Measurements from ENCODE around the gene SDC4.

The SDC4 gene

DNA sequence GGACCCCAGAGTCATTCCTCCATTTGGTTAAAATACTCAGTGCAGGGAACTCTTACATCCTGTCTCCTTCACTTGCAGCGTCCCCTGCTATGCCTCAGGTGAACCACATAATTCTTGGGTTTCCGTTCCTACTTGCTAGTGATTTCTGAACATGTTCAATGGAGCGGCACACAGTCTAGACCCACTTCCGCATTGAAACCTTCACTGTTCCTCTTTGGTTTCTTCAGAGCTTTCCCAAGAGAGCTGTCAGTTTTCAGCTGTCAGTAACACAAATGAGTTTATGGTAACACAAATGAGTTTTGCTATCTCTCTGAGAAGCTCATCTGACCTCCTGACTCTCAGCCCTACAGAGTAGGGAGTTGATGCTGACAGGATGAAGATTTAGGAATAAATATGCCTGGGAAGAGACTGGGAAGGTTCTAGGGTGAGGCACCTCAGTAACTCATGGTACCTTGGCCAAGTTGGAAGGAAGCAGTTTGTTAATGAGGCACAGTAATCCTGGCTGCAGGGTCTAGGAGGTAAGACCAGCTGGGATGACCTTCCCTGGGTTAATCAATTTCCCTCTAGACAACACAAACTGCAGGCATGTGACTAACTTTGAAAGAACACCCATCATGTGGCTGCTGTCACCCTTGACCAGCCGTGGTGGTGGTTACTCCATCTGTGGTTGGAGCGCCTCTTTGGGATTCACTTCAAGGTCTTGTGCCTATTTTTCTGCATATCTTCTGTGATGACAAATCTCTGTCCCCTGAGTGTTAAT is 20.2 kb upstream of the SDC4 start:
- peaks cover 35% of the 10 kb centered on the region for H3K79me2 ChIP-seq (ENCODE audit: low read length)
- H3K4me1 ChIP-seq (ENCODE audit: low read length), result peaks cover 28% of the 10 kb centered on the region
- H4K20me1 ChIP-seq (ENCODE audit: insufficient read depth, low read length), result no peaks in the 10 kb centered on the region
- no peak overlapping the region for H2AFZ ChIP-seq (ENCODE audit: low read length)
- H3K9me3 ChIP-seq (replicated peaks; ENCODE audit: insufficient read depth, low read length), result no peaks in the 10 kb centered on the region
- H3K9ac ChIP-seq (ENCODE audit: low read length), result no peak overlapping the region
- DNase-seq, result peak; percentile 93
- TF ChIP-seq EZH2 (optimal IDR thresholded peaks at IDR 0.05; ENCODE audit: low read depth, low read length) (no peak), CTCF (IDR thresholded peaks at IDR 0.05; ENCODE audit: low read length) (0 out of 2 replicates have a peak, but pooled peaks have one; percentile 12)
- peak overlapping the region; percentile 8; the same call in 1 of the 2 replicates for H3K4me3 ChIP-seq (ENCODE audit: low read length)
- H3K4me2 ChIP-seq (ENCODE audit: low read depth, low read length), result peak overlapping the region; percentile 79
- no peaks in the 10 kb centered on the region for H3K36me3 ChIP-seq (replicated peaks; ENCODE audit: insufficient read depth, low read length)
- no peaks in the 10 kb centered on the region for H3K9me2 ChIP-seq (replicated peaks; ENCODE audit: insufficient read depth, low read length)
- H3F3A ChIP-seq (ENCODE audit: insufficient read depth, low read length), result peaks cover 29% of the 10 kb centered on the region
- no peaks in the 10 kb centered on the region for H3K27me3 ChIP-seq (replicated peaks; ENCODE audit: insufficient read depth, low read length)
- peak overlapping the region; percentile 74 for H3K27ac ChIP-seq (ENCODE audit: low read length)

- Histone ChIP-seq H3K36me3 (replicated peaks; ENCODE audit: insufficient read depth, low read length) (no peaks in the 10 kb centered on the region), H3F3A (ENCODE audit: insufficient read depth, low read length) (peaks cover 29% of the 10 kb centered on the region), H3K79me2 (ENCODE audit: low read length) (peaks cover 39% of the 10 kb centered on the region), H3K4me1 (ENCODE audit: low read length) (peaks cover 28% of the 10 kb centered on the region), H3K27ac (ENCODE audit: low read length) (no peak overlapping the region), H4K20me1 (ENCODE audit: insufficient read depth, low read length) (no peaks in the 10 kb centered on the region), H3K27me3 (replicated peaks; ENCODE audit: insufficient read depth, low read length) (no peaks in the 10 kb centered on the region), H2AFZ (ENCODE audit: low read length) (no peak overlapping the region), H3K9me3 (replicated peaks; ENCODE audit: insufficient read depth, low read length) (no peaks in the 10 kb centered on the region), H3K4me3 (ENCODE audit: low read length) (no peak overlapping the region), H3K9me2 (replicated peaks; ENCODE audit: insufficient read depth, low read length) (no peaks in the 10 kb centered on the region), H3K4me2 (ENCODE audit: low read depth, low read length) (peak overlapping the region; percentile 79), H3K9ac (ENCODE audit: low read length) (no peak overlapping the region)
- no peak for TF ChIP-seq EZH2phosphoT487 (IDR thresholded peaks at IDR 0.05; ENCODE audit: low read length)
- no peak for TF ChIP-seq EZH2 (optimal IDR thresholded peaks at IDR 0.05; ENCODE audit: low read depth, low read length)
- no peak for TF ChIP-seq CTCF (IDR thresholded peaks at IDR 0.05; ENCODE audit: low read length)
- no peak for DNase-seq
Measured at GRCh38 chr20:45367126-45367525, 18.9 kb upstream of the SDC4 start.

GRCh38 chr20:45366631-45367030 is 18.4 kb upstream of the SDC4 start:
- TF ChIP-seq CTCF (IDR thresholded peaks at IDR 0.05; ENCODE audit: low read length) (no peak), EZH2phosphoT487 (IDR thresholded peaks at IDR 0.05; ENCODE audit: low read length) (no peak), EZH2 (optimal IDR thresholded peaks at IDR 0.05; ENCODE audit: low read depth, low read length) (no peak)
- Histone ChIP-seq H3F3A (ENCODE audit: insufficient read depth, low read length) (peaks cover 29% of the 10 kb centered on the region), H4K20me1 (ENCODE audit: insufficient read depth, low read length) (no peaks in the 10 kb centered on the region), H3K79me2 (ENCODE audit: low read length) (peaks cover 39% of the 10 kb centered on the region), H3K9me2 (replicated peaks; ENCODE audit: insufficient read depth, low read length) (no peaks in the 10 kb centered on the region), H3K4me2 (ENCODE audit: low read depth, low read length) (no peak overlapping the region), H3K4me1 (ENCODE audit: low read length) (peaks cover 28% of the 10 kb centered on the region), H2AFZ (ENCODE audit: low read length) (no peak overlapping the region), H3K36me3 (replicated peaks; ENCODE audit: insufficient read depth, low read length) (no peaks in the 10 kb centered on the region), H3K9ac (ENCODE audit: low read length) (no peak overlapping the region), H3K27me3 (replicated peaks; ENCODE audit: insufficient read depth, low read length) (no peaks in the 10 kb centered on the region), H3K4me3 (ENCODE audit: low read length) (no peak overlapping the region), H3K9me3 (replicated peaks; ENCODE audit: insufficient read depth, low read length) (no peaks in the 10 kb centered on the region), H3K27ac (ENCODE audit: low read length) (no peak overlapping the region)
- DNase-seq, result no peak
